HEK293 (cell line): Measurements from ENCODE around the gene SPATA24.

Experiments
- EGR2 ChIP-seq: fragments of 450-650 bp; formaldehyde crosslinking; IDR thresholded peaks from 2 replicates; pipeline ENCODE4 v1.5.1; 2016; ENCODE audit warnings: low read depth, missing biosample characterization, missing genetic modification characterization
- FEZF1 ChIP-seq: fragments of 450-650 bp; formaldehyde crosslinking; IDR thresholded peaks from 2 replicates; pipeline ENCODE4 v1.5.1; 2016; ENCODE audit warnings: missing biosample characterization, missing genetic modification characterization
- GLIS2 ChIP-seq: fragments of 450-650 bp; formaldehyde crosslinking; IDR thresholded peaks from 2 replicates; pipeline ENCODE4 v1.5.1; 2016; ENCODE audit warnings: missing biosample characterization, missing genetic modification characterization
- KLF16 ChIP-seq: fragments of 450-650 bp; formaldehyde crosslinking; IDR thresholded peaks from 2 replicates; pipeline ENCODE4 v1.5.1; 2017; ENCODE audit warnings: missing biosample characterization, missing genetic modification characterization
- KLF7 ChIP-seq: fragments of 450-650 bp; formaldehyde crosslinking; IDR thresholded peaks from 2 replicates; pipeline ENCODE4 v1.5.1; 2016; ENCODE audit warnings: missing biosample characterization, missing genetic modification characterization, borderline replicate concordance
- KLF9 ChIP-seq: fragments of 450-650 bp; formaldehyde crosslinking; IDR thresholded peaks from 2 replicates; pipeline ENCODE4 v1.5.1; 2016; ENCODE audit warnings: missing biosample characterization, missing genetic modification characterization, low read depth
- PRDM1 ChIP-seq: fragments of 450-650 bp; formaldehyde crosslinking; IDR thresholded peaks from 2 replicates; pipeline ENCODE4; 2016; ENCODE audit warnings: missing biosample characterization, missing genetic modification characterization
- REPIN1 ChIP-seq: fragments of 450-650 bp; formaldehyde crosslinking; IDR thresholded peaks from 2 replicates; pipeline ENCODE4 v1.5.1; 2017; ENCODE audit warnings: missing biosample characterization, missing genetic modification characterization, low read depth
- SCRT1 ChIP-seq: fragments of 450-650 bp; formaldehyde crosslinking; IDR thresholded peaks from 2 replicates; pipeline ENCODE4 v1.5.1; 2016; ENCODE audit warnings: missing biosample characterization, missing genetic modification characterization, borderline replicate concordance
- SP3 ChIP-seq: fragments of 450-650 bp; formaldehyde crosslinking; IDR thresholded peaks from 2 replicates; pipeline ENCODE4 v1.5.1; 2016; ENCODE audit warnings: missing biosample characterization, missing genetic modification characterization
- SP7 ChIP-seq: fragments of 450-650 bp; formaldehyde crosslinking; IDR thresholded peaks from 2 replicates; pipeline ENCODE4 v1.5.1; 2016; ENCODE audit warnings: missing biosample characterization, missing genetic modification characterization
- ZBTB8A ChIP-seq: fragments of 450-650 bp; formaldehyde crosslinking; IDR thresholded peaks from 2 replicates; pipeline ENCODE4 v1.5.1; 2016; ENCODE audit warnings: missing biosample characterization, missing genetic modification characterization
- ZFHX2 ChIP-seq: fragments of 450-650 bp; formaldehyde crosslinking; conservative IDR thresholded peaks from 2 replicates; pipeline ENCODE4 v1.5.1; 2016; ENCODE audit warnings: missing biosample characterization, missing genetic modification characterization
- ZNF2 ChIP-seq: fragments of 450-650 bp; formaldehyde crosslinking; IDR thresholded peaks from 2 replicates; pipeline ENCODE4 v1.5.1; 2016; ENCODE audit warnings: missing biosample characterization, missing genetic modification characterization
- ZNF324 ChIP-seq: fragments of 450-650 bp; formaldehyde crosslinking; IDR thresholded peaks from 2 replicates; pipeline ENCODE4 v1.5.1; 2016; ENCODE audit warnings: missing biosample characterization, missing genetic modification characterization
- ZNF501 ChIP-seq: fragments of 450-650 bp; formaldehyde crosslinking; IDR thresholded peaks from 2 replicates; pipeline ENCODE4 v1.5.1; 2016; ENCODE audit warnings: missing biosample characterization, missing genetic modification characterization
- ZNF558 ChIP-seq: fragments of 450-650 bp; formaldehyde crosslinking; IDR thresholded peaks from 2 replicates; pipeline ENCODE4 v1.5.1; 2016; ENCODE audit warnings: missing biosample characterization, missing genetic modification characterization
- ZNF561 ChIP-seq: fragments of 450-650 bp; IDR thresholded peaks from 2 replicates; pipeline ENCODE4 v1.5.1; 2018; ENCODE audit warnings: missing biosample characterization, missing genetic modification characterization, borderline replicate concordance
- ZNF610 ChIP-seq: fragments of 450-650 bp; formaldehyde crosslinking; IDR thresholded peaks from 2 replicates; pipeline ENCODE4 v1.5.1; 2016; ENCODE audit warnings: missing biosample characterization, missing genetic modification characterization, borderline replicate concordance
- ZNF76 ChIP-seq: fragments of 450-650 bp; formaldehyde crosslinking; IDR thresholded peaks from 2 replicates; pipeline ENCODE4; 2016; ENCODE audit warnings: low read depth, missing biosample characterization, missing genetic modification characterization, borderline replicate concordance
- ZNF791 ChIP-seq: fragments of 450-650 bp; formaldehyde crosslinking; IDR thresholded peaks from 2 replicates; pipeline ENCODE4 v1.5.1; 2016; ENCODE audit warnings: missing biosample characterization, missing genetic modification characterization
- ZNF843 ChIP-seq: fragments of 450-650 bp; formaldehyde crosslinking; IDR thresholded peaks from 2 replicates; pipeline ENCODE4 v1.5.1; 2016; ENCODE audit warnings: missing biosample characterization, missing genetic modification characterization
- ZSCAN16 ChIP-seq: fragments of 450-650 bp; formaldehyde crosslinking; IDR thresholded peaks from 2 replicates; pipeline ENCODE4 v1.5.1; 2016; ENCODE audit warnings: missing biosample characterization, missing genetic modification characterization
- ZSCAN30 ChIP-seq: fragments of 450-650 bp; IDR thresholded peaks from 2 replicates; pipeline ENCODE4 v1.5.1; 2018; ENCODE audit warnings: missing biosample characterization, mild to moderate bottlenecking, missing genetic modification characterization, moderate library complexity
- ZXDB ChIP-seq: fragments of 450-650 bp; formaldehyde crosslinking; IDR thresholded peaks from 2 replicates; pipeline ENCODE4 v1.5.1; 2016; ENCODE audit warnings: missing biosample characterization, missing genetic modification characterization
- TF ChIP-seq, protein P1 (sequence below): fragments of 450-650 bp; formaldehyde crosslinking; IDR thresholded peaks from 2 replicates; pipeline ENCODE4 v1.5.1; 2016; ENCODE audit warnings: missing biosample characterization, missing genetic modification characterization
- TF ChIP-seq, protein P2 (sequence below): fragments of 450-650 bp; formaldehyde crosslinking; IDR thresholded peaks from 2 replicates; pipeline ENCODE4 v1.5.1; 2016; ENCODE audit warnings: missing biosample characterization, missing genetic modification characterization
- TF ChIP-seq, protein P3 (sequence below): fragments of 450-650 bp; formaldehyde crosslinking; IDR thresholded peaks from 2 replicates; pipeline ENCODE4 v1.5.1; 2016; ENCODE audit warnings: missing biosample characterization, missing genetic modification characterization
- TF ChIP-seq, protein P4 (sequence below): fragments of 450-650 bp; formaldehyde crosslinking; IDR thresholded peaks from 2 replicates; pipeline ENCODE4 v1.5.0; 2017; ENCODE audit warnings: missing biosample characterization, missing genetic modification characterization, borderline replicate concordance
- TF ChIP-seq, protein P5 (sequence below): fragments of 450-650 bp; formaldehyde crosslinking; IDR thresholded peaks from 2 replicates; pipeline ENCODE4 v1.5.1; 2016; ENCODE audit warnings: missing biosample characterization, missing genetic modification characterization

The SPATA24 gene

DNA sequence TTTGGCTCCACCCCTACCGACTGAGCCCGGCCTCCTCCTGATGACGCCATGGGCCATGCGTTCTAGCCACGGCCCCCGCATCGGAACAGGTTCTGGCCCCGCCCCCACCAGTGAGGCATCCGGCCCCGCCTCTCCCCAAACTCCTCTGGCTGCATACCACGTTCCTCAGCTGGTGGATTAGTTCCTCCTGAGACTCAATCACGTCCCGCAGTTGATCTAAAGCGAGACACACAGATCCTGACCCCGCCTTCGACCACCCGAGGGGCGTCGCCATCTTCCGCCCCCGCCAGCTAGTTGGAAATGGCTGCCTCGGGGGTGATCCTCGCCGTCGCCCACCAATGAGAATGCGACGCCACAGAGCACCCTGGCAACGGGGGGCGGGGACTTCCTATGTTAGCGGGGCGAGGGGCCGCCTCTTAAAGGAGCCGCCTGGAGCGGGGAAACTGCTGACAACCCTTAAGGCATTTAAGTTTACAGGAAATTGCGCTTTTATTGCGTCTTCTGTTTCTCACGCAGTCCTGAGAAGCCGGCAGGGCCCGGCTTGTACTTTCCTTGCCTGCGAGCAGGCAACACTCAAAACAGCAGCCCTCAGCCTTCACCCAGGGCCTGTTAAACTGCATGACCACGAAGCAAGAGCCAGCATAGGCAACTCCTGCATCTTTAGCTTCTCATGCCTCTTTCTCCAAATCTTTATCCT, at the start of gene SPATA24 (continued):
- TF ChIP-seq REPIN1 (tag by site-specific recombination) = no peak
- peak; percentile 98 for TF ChIP-seq KLF16 (tag by site-specific recombination)
- TF ChIP-seq ZNF843 (tag by site-specific recombination) = 0 out of 2 replicates have a peak, but pooled peaks have one; percentile 57
- TF ChIP-seq, protein P1, sequence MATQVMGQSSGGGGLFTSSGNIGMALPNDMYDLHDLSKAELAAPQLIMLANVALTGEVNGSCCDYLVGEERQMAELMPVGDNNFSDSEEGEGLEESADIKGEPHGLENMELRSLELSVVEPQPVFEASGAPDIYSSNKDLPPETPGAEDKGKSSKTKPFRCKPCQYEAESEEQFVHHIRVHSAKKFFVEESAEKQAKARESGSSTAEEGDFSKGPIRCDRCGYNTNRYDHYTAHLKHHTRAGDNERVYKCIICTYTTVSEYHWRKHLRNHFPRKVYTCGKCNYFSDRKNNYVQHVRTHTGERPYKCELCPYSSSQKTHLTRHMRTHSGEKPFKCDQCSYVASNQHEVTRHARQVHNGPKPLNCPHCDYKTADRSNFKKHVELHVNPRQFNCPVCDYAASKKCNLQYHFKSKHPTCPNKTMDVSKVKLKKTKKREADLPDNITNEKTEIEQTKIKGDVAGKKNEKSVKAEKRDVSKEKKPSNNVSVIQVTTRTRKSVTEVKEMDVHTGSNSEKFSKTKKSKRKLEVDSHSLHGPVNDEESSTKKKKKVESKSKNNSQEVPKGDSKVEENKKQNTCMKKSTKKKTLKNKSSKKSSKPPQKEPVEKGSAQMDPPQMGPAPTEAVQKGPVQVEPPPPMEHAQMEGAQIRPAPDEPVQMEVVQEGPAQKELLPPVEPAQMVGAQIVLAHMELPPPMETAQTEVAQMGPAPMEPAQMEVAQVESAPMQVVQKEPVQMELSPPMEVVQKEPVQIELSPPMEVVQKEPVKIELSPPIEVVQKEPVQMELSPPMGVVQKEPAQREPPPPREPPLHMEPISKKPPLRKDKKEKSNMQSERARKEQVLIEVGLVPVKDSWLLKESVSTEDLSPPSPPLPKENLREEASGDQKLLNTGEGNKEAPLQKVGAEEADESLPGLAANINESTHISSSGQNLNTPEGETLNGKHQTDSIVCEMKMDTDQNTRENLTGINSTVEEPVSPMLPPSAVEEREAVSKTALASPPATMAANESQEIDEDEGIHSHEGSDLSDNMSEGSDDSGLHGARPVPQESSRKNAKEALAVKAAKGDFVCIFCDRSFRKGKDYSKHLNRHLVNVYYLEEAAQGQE (tag by site-specific recombination) = peak; percentile 4; the same call in 1 of the 2 replicates
- TF ChIP-seq ZNF610 = 0 out of 2 replicates have a peak, but pooled peaks have one; percentile 18
- TF ChIP-seq EGR2 (tag by site-specific recombination) = peak; percentile 95
- TF ChIP-seq ZSCAN30 (tag by site-specific recombination) = 0 out of 2 replicates have a peak, but pooled peaks have one; percentile 31
- peak; percentile 97 for TF ChIP-seq ZFHX2 (tag by site-specific recombination)
- TF ChIP-seq KLF7 (tag by site-specific recombination) = peak; percentile 76
- peak; percentile 69 for TF ChIP-seq ZNF561 (tag by site-specific recombination)
- TF ChIP-seq, protein P2, sequence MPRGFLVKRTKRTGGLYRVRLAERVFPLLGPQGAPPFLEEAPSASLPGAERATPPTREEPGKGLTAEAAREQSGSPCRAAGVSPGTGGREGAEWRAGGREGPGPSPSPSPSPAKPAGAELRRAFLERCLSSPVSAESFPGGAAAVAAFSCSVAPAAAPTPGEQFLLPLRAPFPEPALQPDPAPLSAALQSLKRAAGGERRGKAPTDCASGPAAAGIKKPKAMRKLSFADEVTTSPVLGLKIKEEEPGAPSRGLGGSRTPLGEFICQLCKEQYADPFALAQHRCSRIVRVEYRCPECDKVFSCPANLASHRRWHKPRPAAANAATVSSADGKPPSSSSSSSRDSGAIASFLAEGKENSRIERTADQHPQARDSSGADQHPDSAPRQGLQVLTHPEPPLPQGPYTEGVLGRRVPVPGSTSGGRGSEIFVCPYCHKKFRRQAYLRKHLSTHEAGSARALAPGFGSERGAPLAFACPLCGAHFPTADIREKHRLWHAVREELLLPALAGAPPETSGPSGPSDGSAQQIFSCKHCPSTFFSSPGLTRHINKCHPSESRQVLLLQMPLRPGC (tag by site-specific recombination) = peak; percentile 60; the same call in 1 of the 2 replicates
- peak; percentile 98 for TF ChIP-seq GLIS2
- peak; percentile 87 for TF ChIP-seq FEZF1
- TF ChIP-seq, protein P3, sequence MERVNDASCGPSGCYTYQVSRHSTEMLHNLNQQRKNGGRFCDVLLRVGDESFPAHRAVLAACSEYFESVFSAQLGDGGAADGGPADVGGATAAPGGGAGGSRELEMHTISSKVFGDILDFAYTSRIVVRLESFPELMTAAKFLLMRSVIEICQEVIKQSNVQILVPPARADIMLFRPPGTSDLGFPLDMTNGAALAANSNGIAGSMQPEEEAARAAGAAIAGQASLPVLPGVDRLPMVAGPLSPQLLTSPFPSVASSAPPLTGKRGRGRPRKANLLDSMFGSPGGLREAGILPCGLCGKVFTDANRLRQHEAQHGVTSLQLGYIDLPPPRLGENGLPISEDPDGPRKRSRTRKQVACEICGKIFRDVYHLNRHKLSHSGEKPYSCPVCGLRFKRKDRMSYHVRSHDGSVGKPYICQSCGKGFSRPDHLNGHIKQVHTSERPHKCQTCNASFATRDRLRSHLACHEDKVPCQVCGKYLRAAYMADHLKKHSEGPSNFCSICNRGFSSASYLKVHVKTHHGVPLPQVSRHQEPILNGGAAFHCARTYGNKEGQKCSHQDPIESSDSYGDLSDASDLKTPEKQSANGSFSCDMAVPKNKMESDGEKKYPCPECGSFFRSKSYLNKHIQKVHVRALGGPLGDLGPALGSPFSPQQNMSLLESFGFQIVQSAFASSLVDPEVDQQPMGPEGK (tag by site-specific recombination) = peak; percentile 100
- TF ChIP-seq KLF9 = peak; percentile 98
- peak; percentile 99 for TF ChIP-seq SP3 (tag by site-specific recombination)
- TF ChIP-seq ZNF2 (tag by site-specific recombination) = peak; percentile 70
- TF ChIP-seq ZNF76 (tag by site-specific recombination) = no peak
- TF ChIP-seq ZBTB8A (tag by site-specific recombination) = peak; percentile 36
- peak; percentile 93 for TF ChIP-seq ZXDB
- TF ChIP-seq ZNF558 = peak; percentile 54; the same call in 1 of the 2 replicates
- 0 out of 2 replicates have a peak, but pooled peaks have one; percentile 51 for TF ChIP-seq ZNF501 (tag by site-specific recombination)
- TF ChIP-seq, protein P4, sequence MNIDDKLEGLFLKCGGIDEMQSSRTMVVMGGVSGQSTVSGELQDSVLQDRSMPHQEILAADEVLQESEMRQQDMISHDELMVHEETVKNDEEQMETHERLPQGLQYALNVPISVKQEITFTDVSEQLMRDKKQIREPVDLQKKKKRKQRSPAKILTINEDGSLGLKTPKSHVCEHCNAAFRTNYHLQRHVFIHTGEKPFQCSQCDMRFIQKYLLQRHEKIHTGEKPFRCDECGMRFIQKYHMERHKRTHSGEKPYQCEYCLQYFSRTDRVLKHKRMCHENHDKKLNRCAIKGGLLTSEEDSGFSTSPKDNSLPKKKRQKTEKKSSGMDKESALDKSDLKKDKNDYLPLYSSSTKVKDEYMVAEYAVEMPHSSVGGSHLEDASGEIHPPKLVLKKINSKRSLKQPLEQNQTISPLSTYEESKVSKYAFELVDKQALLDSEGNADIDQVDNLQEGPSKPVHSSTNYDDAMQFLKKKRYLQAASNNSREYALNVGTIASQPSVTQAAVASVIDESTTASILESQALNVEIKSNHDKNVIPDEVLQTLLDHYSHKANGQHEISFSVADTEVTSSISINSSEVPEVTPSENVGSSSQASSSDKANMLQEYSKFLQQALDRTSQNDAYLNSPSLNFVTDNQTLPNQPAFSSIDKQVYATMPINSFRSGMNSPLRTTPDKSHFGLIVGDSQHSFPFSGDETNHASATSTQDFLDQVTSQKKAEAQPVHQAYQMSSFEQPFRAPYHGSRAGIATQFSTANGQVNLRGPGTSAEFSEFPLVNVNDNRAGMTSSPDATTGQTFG (tag by site-specific recombination) = no peak
- no peak for TF ChIP-seq SCRT1 (tag by site-specific recombination)
- TF ChIP-seq ZNF324 (tag by site-specific recombination) = peak; percentile 31; the same call in 1 of the 2 replicates
- no peak for TF ChIP-seq ZNF791 (tag by site-specific recombination)
- TF ChIP-seq ZSCAN16 (tag by site-specific recombination) = no peak
- TF ChIP-seq SP7 = peak; percentile 86
- TF ChIP-seq, protein P5, sequence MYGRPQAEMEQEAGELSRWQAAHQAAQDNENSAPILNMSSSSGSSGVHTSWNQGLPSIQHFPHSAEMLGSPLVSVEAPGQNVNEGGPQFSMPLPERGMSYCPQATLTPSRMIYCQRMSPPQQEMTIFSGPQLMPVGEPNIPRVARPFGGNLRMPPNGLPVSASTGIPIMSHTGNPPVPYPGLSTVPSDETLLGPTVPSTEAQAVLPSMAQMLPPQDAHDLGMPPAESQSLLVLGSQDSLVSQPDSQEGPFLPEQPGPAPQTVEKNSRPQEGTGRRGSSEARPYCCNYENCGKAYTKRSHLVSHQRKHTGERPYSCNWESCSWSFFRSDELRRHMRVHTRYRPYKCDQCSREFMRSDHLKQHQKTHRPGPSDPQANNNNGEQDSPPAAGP (tag by site-specific recombination) = peak; percentile 71; the same call in 1 of the 2 replicates
- no peak for TF ChIP-seq PRDM1
